H1 (cell line): ENCODE results near the gene ATPAF1.
"Not testable (repeated sequence)": the region's sequence is repeated elsewhere in the genome, so short reads cannot be mapped to it uniquely, and the experiment has no call there.

ENCODE experiments used
- EZH2 ChIP-seq: fragments of 200-600 bp; sonication (generic); IDR thresholded peaks from 2 replicates; pipeline ENCODE4 v1.7.1; 2012; ENCODE audit warnings: low read depth, mild to moderate bottlenecking, moderate library complexity, low read length, inconsistent platforms; ENCODE audit not compliant: severe bottlenecking
- POLR2A ChIP-seq, 2 experiments: IDR thresholded peaks; 1 replicate in 1 of 2; 2 replicates in 1 of 2; pipeline ENCODE4 v1.6.1; 2011; ENCODE audit warnings: low read depth in 2 of 2, low read length in 2 of 2, mild to moderate bottlenecking in 2 of 2; ENCODE audit errors: control extremely low read depth in 1 of 2
- TAF1 ChIP-seq: IDR thresholded peaks from 2 replicates; pipeline ENCODE4 v1.6.1; 2011; ENCODE audit warnings: mild to moderate bottlenecking, low read depth, low read length

DNA sequence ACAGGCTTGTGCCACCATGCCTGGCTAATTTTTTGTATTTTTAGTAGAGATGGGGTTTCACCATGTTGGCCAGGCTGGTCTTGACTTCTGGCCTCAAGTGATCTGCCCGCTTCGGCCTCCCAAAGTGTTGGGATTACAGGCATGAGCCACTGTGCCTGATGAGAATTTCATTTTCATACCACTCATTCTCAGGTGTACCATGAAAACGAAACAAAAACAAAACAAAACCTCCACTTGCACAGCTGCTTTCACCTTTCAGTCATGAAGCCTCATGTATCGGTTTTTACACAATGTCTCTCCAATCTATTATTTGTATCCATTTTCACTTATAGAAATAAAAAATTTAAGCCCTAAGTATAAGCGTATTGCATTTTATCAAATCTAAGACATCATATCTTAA, 8.0 kb downstream of the ATPAF1 start:
- TF ChIP-seq POLR2A (IDR thresholded peaks at IDR 0.05; ENCODE audit: control extremely low read depth in 1 of 2, low read depth in 2 of 2, low read length in 2 of 2); TAF1; EZH2: not testable (repeated sequence)
